Bronchial epithelial cell (primary cell): ENCODE measurements around the gene TRPV5. TPM values are rescaled to one million over a fixed set of nuclear protein-coding genes. Genes with fewer than 3 reads are reported as not detected.

Experiments used
- DNase-seq: peaks from one replicate; pipeline ENCODE4 v3.0.0-alpha.2; 2010; ENCODE audit warnings: low read depth
- FAIRE-seq: peaks from 2 replicates; lab custom pipeline; 2011; peaks lifted over from hg19 to GRCh38; lab: Jason Lieb, UNC
- H3K27me3 ChIP-seq: 2 replicates; pipeline ENCODE4 v1.5.1; 2011; ENCODE audit warnings: low read length; ENCODE audit not compliant: control insufficient read depth, insufficient read depth
- H3K36me3 ChIP-seq: 2 replicates; pipeline ENCODE4 v1.5.1; 2011; ENCODE audit warnings: low read length; ENCODE audit not compliant: control insufficient read depth, insufficient read depth
- H3K4me3 ChIP-seq: 2 replicates; pipeline ENCODE4 v1.5.1; 2011; ENCODE audit warnings: mild to moderate bottlenecking, low read depth, low read length, control low read depth
- total RNA-seq: library from RNA; depleted of rRNA; stranded (reverse); fragments of >200 nt; gene quantifications from 2 replicates; pipeline ENCODE4 v1.2.1, GENCODE V29; 2014
- TF ChIP-seq, protein P1 (sequence below): IDR thresholded peaks from 2 replicates; pipeline ENCODE4 v1.5.1; 2011; ENCODE audit warnings: mild to moderate bottlenecking, moderate library complexity, low read length, control low read depth, inconsistent platforms; ENCODE audit not compliant: insufficient read depth, severe bottlenecking

TRPV5 gene
- total RNA-seq, 1 donor from 2014 or later: not detected

DNA sequence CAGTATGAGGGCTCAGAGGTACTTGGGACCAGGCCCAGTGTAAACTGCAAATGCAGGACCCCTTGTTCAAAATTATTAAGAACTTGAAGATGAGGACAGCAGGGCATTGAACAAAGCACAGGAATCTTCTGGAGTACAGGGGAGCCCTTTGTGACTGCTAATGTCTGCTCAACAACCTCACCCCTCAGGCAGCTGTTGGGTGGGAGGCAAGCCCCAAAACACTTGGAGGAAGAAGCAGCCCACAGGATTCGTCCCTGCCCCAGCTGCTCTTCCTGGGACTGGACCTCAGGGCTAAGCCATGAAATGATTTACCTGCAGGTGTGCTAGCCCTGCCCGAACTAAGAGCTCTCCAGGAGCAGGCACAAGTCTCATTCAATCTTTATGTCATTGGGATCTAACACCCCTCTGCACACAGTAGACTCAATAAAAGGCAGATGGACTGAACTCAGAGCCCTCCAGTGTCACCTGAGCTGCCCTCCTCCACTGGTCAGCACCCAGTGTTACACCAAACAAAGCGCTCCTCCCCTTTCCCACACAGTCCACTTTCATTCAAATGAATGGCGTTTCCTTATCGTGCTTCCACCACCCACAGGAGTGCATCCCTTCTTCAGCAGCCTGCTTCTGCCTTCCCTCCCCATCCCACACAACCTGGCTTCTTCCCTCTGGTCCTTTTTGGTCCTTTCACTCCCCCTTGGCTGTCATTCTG, 1.0 kb downstream of the TRPV5 start:
- Histone ChIP-seq H3K27me3 (peaks cover 2% of the 10 kb centered on the region), H3K4me3 (no peak overlapping the region), H3K36me3 (no peaks in the 10 kb centered on the region)
- TF ChIP-seq, protein P1, sequence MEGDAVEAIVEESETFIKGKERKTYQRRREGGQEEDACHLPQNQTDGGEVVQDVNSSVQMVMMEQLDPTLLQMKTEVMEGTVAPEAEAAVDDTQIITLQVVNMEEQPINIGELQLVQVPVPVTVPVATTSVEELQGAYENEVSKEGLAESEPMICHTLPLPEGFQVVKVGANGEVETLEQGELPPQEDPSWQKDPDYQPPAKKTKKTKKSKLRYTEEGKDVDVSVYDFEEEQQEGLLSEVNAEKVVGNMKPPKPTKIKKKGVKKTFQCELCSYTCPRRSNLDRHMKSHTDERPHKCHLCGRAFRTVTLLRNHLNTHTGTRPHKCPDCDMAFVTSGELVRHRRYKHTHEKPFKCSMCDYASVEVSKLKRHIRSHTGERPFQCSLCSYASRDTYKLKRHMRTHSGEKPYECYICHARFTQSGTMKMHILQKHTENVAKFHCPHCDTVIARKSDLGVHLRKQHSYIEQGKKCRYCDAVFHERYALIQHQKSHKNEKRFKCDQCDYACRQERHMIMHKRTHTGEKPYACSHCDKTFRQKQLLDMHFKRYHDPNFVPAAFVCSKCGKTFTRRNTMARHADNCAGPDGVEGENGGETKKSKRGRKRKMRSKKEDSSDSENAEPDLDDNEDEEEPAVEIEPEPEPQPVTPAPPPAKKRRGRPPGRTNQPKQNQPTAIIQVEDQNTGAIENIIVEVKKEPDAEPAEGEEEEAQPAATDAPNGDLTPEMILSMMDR: no peak
- no peak for FAIRE-seq
- no peak for DNase-seq

DNA sequence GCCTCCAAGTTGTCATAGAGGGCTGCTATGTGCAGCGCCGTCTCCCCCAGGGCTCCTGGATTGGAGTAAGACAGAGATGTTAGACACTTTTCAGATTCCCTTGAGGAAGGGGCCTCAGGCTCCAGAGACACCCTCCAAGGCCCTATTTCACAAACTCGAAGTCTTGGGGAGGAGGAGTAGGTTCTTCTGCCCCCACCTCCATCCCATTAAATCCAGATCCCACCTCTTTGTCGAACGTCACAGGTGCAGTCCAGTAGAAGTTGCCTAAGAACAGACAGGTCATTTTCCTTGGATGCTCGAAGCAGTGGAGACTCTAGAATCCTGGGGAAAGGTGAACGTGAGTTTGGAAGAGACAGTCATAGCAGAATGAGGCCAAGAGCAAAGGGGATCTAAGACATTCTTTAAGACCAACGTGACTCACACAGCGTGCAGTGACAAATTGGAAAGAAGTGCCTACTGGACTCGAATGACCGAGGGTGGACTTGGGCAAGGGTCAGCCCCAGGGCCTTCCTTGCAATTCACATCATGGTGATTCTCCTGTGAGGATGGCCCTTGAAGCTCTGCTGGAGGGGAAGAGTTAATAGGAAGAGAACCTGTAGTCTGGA, 3.3 kb downstream of the TRPV5 start:
- Histone ChIP-seq H3K27me3 (peaks cover 2% of the 10 kb centered on the region), H3K4me3 (no peak overlapping the region), H3K36me3 (no peaks in the 10 kb centered on the region)
- FAIRE-seq (no peak), DNase-seq (no peak)
- TF ChIP-seq, protein P1: no peak

DNA sequence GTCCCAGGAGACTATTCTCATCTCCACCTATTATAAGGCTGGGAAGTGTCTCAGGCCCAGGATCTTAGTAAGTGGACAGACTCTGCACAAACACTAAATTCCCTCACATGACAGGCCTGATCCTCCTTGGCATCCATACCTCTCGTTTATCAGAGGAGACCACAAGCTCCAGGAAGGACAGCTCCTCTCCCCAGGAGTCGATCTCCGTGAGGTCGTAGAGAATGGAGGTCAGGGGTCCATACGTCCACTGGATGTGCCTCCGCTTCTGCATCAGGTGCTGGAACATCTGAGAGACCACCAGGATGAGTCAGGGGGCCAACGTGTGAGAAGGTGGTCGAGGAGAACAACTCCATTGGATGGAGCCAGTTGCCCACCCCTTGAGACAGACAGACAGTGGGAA, 5.6 kb downstream of the TRPV5 start:
- Histone ChIP-seq H3K27me3 (peaks cover 2% of the 10 kb centered on the region), H3K36me3 (no peaks in the 10 kb centered on the region), H3K4me3 (no peak overlapping the region)
- DNase-seq: no peak
- TF ChIP-seq, protein P1: no peak
- no peak for FAIRE-seq

DNA sequence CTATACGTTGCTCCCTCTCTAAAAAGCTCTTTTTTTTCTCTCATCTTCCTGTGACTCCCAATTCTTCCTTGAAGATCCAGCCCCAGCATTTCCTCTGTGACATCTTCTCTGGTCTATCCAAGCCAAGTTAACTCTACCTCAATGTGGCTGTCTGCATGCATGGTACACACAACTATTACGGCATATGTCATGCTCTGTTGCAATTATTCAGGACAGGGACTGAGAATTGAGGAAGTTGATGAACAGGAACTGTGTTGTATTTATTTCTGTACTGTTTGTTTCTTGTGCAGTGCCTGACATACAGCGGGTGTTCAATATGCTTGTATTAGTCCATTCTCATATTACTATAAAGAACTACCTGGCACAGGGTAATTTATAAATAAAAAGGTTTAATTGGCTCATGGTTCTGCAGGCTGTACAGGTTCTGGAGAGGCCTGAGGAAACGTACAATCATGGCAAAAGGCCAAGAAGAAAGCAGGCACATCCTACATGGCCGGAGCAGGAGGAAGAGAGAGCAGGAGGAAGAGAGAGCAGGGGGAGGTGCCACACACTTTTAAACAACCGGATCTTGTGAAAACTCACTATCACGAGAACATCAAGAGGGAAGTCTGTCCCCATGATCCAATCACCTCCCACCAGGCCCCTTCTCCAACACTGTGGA, 6.3 kb downstream of the TRPV5 start:
- no peak for DNase-seq
- FAIRE-seq: no peak
- TF ChIP-seq, protein P1: no peak

DNA sequence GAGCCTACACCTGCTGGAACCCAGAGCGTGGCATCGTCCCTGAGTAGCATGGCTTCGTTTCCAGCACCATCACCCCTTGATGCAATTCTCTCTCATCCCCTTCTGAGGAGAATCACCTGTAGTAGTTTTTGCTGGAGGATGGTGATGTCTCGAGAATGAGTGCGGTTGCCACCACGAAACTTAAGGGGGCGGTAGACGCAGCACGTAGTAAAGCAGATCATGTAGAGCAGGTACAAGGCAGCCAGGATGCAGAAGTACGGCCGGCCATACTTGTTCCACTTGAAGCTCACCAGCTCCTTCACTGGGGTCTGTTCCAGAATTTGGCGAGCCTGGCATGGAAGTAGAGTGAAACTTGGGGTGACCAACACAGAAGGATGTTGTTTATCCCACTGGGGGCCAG, 8.1 kb downstream of the TRPV5 start:
- H3K36me3 ChIP-seq: no peaks in the 10 kb centered on the region
- TF ChIP-seq, protein P1: no peak
- no peaks in the 10 kb centered on the region for H3K27me3 ChIP-seq
- no peak for DNase-seq
- FAIRE-seq: no peak
- no peak overlapping the region for H3K4me3 ChIP-seq

More for the DNA sequence above, 6.3 kb downstream of the TRPV5 start:
- no peaks in the 10 kb centered on the region for H3K27me3 ChIP-seq
- no peak overlapping the region for H3K4me3 ChIP-seq
- H3K36me3 ChIP-seq: no peaks in the 10 kb centered on the region
